GM18502 (cell line): Measurements from ENCODE around the gene PCED1B.
"Not testable (repeated sequence)": the region's sequence is repeated elsewhere in the genome, so short reads cannot be mapped to it uniquely, and the experiment has no call there.

Experiments
- ATAC-seq: cut with Tn5 transposase; IDR thresholded peaks from one replicate; pipeline ENCODE4 v1.9.1; 2021; ENCODE audit warnings: mild to moderate bottlenecking; ENCODE audit not compliant: unreplicated experiment, poor library complexity

The PCED1B gene

GRCh38 chr12:47079468-47079980, at the start of gene PCED1B, which contains the start of gene AMIGO2:
Gene PCED1B, plus strand, starts transcription at chr12:47079621. Its CDS starts 155,443 bp downstream, at chr12:47235064.
Gene AMIGO2, minus strand, starts transcription at chr12:47079959. Its CDS starts 957 bp downstream, at chr12:47079002.
- ATAC-seq, result peak; percentile 71

- no peak for ATAC-seq
Measured at GRCh38 chr12:47029903-47030302, 49.5 kb upstream of the PCED1B start.

- no peak for ATAC-seq
Measured at GRCh38 chr12:47032644-47033043, 46.8 kb upstream of the PCED1B start.

GRCh38 chr12:47033081-47033480, 46.3 kb upstream of the PCED1B start:
- no peak for ATAC-seq

- no peak for ATAC-seq
Measured at GRCh38 chr12:47033789-47034555, 45.4 kb upstream of the PCED1B start.

- no peak for ATAC-seq
Measured at GRCh38 chr12:47034661-47035060, 44.8 kb upstream of the PCED1B start.

GRCh38 chr12:47035484-47035883, 43.9 kb upstream of the PCED1B start:
- ATAC-seq, result no peak

- ATAC-seq, result no peak
Measured at GRCh38 chr12:47038270-47038748, 41.1 kb upstream of the PCED1B start.

GRCh38 chr12:47039079-47039478, 40.3 kb upstream of the PCED1B start:
- ATAC-seq, result no peak

GRCh38 chr12:47039756-47040155, 39.7 kb upstream of the PCED1B start:
- no peak for ATAC-seq

- no peak for ATAC-seq
Measured at GRCh38 chr12:47041327-47041726, 38.1 kb upstream of the PCED1B start.

- no peak for ATAC-seq
Measured at GRCh38 chr12:47048541-47048940, 30.9 kb upstream of the PCED1B start.

GRCh38 chr12:47051291-47051690, 28.1 kb upstream of the PCED1B start:
- not testable (repeated sequence) for ATAC-seq

GRCh38 chr12:47052274-47052673, 27.1 kb upstream of the PCED1B start:
- ATAC-seq, result no peak

GRCh38 chr12:47053961-47054360, 25.5 kb upstream of the PCED1B start:
- no peak for ATAC-seq

- ATAC-seq, result no peak
Measured at GRCh38 chr12:47054659-47055058, 24.8 kb upstream of the PCED1B start.

- ATAC-seq, result not testable (repeated sequence)
Measured at GRCh38 chr12:47055856-47056255, 23.6 kb upstream of the PCED1B start.

GRCh38 chr12:47056944-47057343, 22.5 kb upstream of the PCED1B start:
- ATAC-seq, result not testable (repeated sequence)

GRCh38 chr12:47058640-47059039, 20.8 kb upstream of the PCED1B start:
- not testable (repeated sequence) for ATAC-seq

GRCh38 chr12:47065546-47065945, 13.9 kb upstream of the PCED1B start:
- ATAC-seq, result no peak

- no peak for ATAC-seq
Measured at GRCh38 chr12:47066278-47067025, 13.0 kb upstream of the PCED1B start.
